BE2C (cell line): Measurements from ENCODE around the gene KCNAB2.
A peak's percentile ranks its signal among the peaks of the same experiment; 100 is the strongest.

Experiments used
- DNase-seq: peaks from one replicate; pipeline ENCODE4 v3.0.0-alpha.2; 2020
- H3K27me3 ChIP-seq: fragments of 250-450 bp; sonication (Bioruptor Pico); 2 replicates; pipeline ENCODE4 v1.5.1; 2020; ENCODE audit warnings: mild to moderate bottlenecking
- H3K36me3 ChIP-seq: fragments of 250-450 bp; sonication (Bioruptor Pico); 2 replicates; pipeline ENCODE4 v1.5.1; 2020; ENCODE audit warnings: mild to moderate bottlenecking
- H3K4me1 ChIP-seq: fragments of 250-450 bp; sonication (Bioruptor Pico); 2 replicates; pipeline ENCODE4 v1.5.1; 2020
- H3K4me3 ChIP-seq: 2 replicates; pipeline ENCODE4 v1.5.1; 2011; ENCODE audit warnings: low read depth, low read length
- H3K9me3 ChIP-seq: fragments of 250-450 bp; sonication (Bioruptor Pico); 2 replicates; pipeline ENCODE4 v1.5.1; 2020
- CTCF ChIP-seq: IDR thresholded peaks from 2 replicates; pipeline ENCODE4 v1.5.1; 2012; ENCODE audit warnings: mild to moderate bottlenecking, low read depth, low read length

Gene KCNAB2

DNA sequence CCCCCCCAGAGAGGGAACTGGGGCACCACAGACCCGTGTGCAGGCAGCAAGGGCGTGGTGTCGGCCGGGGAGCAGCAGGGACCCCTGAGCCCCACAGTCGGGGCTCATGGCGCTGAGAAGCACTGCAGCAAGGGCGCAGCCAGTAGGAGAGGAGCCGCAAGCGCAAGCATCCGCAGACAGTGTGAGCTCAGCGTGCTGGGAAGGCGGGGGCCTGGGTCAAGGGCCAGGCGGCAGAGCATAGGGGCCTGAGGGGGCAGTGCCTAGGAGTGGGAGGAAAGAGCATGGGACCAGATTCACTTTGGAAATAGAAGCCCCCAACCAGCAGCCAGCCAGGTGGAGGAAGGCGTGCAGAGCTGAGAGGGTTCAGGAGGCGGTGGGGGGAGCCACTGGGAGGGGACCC, 6.7 kb upstream of the KCNAB2 start:
- Histone ChIP-seq H3K4me3 (no peak overlapping the region), H3K36me3 (no peaks in the 10 kb centered on the region), H3K4me1 (peaks cover 3% of the 10 kb centered on the region; the same call in 1 of the 2 replicates), H3K9me3 (no peaks in the 10 kb centered on the region), H3K27me3 (no peaks in the 10 kb centered on the region)
- no peak for TF ChIP-seq CTCF
- no peak for DNase-seq

DNA sequence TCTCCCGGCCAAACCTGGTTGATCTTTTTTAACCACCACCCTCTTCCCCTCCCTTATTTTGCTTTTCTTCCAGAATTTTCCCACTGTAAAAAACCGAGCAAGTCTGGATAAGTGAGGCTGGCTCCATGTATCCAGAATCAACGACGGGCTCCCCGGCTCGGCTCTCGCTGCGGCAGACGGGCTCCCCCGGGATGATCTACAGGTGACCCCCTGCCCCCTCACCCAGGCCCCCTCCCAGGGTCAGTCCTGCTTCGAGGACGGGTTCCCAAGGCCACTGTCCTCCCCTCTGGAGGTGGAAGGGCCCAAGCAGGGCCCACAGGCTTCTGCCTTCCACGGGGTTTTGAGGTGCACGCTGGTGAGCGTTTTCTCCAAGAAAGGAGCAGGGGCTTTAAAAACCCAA, 5.2 kb upstream of the KCNAB2 start:
- Histone ChIP-seq H3K36me3 (no peaks in the 10 kb centered on the region), H3K9me3 (no peaks in the 10 kb centered on the region), H3K4me3 (no peak overlapping the region), H3K4me1 (no peaks in the 10 kb centered on the region; the same call in 1 of the 2 replicates), H3K27me3 (no peaks in the 10 kb centered on the region)
- no peak for DNase-seq
- no peak for TF ChIP-seq CTCF

DNA sequence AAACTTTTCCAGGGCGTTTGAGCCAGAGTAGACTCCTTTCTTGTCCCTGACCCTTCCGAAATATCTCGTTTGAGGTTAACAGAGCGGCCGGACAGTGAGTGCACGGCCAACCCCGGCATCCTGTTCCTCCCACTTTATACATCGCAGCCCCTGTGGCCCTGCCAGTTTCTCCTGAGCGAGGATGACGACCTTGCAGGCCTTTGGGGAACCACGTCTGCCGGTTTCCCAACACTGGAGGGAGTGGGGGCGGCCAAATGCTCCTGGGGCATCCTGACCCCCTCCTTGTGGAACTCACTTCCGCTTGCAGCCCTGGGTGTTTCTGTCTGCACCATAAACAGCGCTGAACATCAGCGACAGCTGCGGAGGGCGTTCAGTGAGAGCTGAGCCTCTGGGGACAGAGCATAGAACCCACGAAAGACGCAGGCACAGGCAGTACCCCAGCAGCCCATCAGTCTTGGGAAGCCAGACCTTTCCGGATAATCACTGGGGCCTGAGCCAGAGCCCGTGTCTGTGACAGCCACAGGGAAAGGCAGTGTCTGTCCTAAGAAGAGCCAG, 4.8 kb upstream of the KCNAB2 start:
- no peaks in the 10 kb centered on the region; the same call in 1 of the 2 replicates for H3K4me1 ChIP-seq
- no peaks in the 10 kb centered on the region for H3K27me3 ChIP-seq
- peak; percentile 38 for DNase-seq
- no peak overlapping the region for H3K4me3 ChIP-seq
- H3K9me3 ChIP-seq: no peaks in the 10 kb centered on the region
- no peaks in the 10 kb centered on the region for H3K36me3 ChIP-seq
- TF ChIP-seq CTCF: no peak

- DNase-seq: peak; percentile 72
- Histone ChIP-seq H3K4me1 (no peaks in the 10 kb centered on the region; the same call in 1 of the 2 replicates), H3K27me3 (no peaks in the 10 kb centered on the region), H3K4me3 (no peak overlapping the region), H3K9me3 (no peaks in the 10 kb centered on the region), H3K36me3 (no peaks in the 10 kb centered on the region)
- peak; percentile 71 for TF ChIP-seq CTCF
Measured at GRCh38 chr1:6041432-6042062, 4.1 kb upstream of the KCNAB2 start.

DNA sequence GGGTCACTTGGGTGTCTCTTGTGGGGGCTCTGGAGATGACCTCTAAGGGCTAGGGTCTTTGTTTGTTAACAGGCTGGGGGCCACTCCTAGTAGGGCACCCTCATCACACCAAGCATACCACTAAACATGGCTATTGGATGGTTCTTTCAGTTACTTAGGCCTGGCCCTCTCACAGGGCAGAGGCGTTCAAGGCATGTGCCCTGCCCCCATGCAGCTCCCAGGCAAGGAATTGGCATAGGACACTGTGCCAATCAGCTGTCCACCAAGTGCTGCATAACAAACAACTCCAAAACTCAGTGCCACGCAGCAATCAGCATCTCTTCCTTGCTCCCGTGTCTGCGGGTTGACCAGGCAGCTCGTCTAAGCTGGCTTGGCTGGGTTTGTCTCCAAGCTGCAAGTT, 2.1 kb upstream of the KCNAB2 start:
- no peak for TF ChIP-seq CTCF
- no peaks in the 10 kb centered on the region for H3K9me3 ChIP-seq
- H3K4me1 ChIP-seq: peaks cover 5% of the 10 kb centered on the region
- H3K27me3 ChIP-seq: no peaks in the 10 kb centered on the region
- no peak for DNase-seq
- H3K36me3 ChIP-seq: no peaks in the 10 kb centered on the region
- H3K4me3 ChIP-seq: no peak overlapping the region

DNA sequence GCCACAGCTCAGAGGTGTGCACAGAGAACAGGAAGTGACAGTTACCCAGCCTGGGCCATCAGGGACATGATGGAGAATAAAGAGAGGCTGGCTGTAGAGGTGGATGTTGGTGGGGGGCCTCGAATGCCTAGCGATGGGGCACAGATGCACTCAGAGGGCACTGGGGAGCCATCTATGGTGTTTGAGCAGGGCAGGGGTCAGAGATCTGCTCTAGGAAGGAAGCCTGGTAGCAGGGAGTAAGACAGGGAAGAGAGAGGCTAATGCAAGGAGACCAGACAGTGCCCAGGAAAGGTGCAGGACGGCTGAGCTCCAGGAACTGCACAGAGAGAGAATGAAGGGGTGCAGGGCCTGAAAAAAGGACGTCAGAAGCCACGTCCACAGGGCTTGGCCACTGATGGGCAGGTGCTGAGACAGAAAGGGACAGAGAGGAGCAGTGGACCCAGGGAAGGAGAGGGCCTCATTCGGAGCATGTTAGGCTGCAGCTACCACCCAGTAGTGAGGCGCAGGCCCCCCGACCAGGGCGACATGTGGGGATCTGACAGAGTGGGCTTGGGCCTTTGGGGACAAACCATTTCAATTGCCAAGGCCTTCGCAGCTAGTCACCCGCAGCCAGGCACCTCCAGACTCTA, 1.1 kb upstream of the KCNAB2 start:
- no peak for DNase-seq
- H3K9me3 ChIP-seq: no peaks in the 10 kb centered on the region
- no peaks in the 10 kb centered on the region for H3K36me3 ChIP-seq
- H3K27me3 ChIP-seq: no peaks in the 10 kb centered on the region
- peaks cover 9% of the 10 kb centered on the region for H3K4me1 ChIP-seq
- no peak overlapping the region for H3K4me3 ChIP-seq
- TF ChIP-seq CTCF: no peak
